ENCODE data around the gene PAX8.

DNA sequence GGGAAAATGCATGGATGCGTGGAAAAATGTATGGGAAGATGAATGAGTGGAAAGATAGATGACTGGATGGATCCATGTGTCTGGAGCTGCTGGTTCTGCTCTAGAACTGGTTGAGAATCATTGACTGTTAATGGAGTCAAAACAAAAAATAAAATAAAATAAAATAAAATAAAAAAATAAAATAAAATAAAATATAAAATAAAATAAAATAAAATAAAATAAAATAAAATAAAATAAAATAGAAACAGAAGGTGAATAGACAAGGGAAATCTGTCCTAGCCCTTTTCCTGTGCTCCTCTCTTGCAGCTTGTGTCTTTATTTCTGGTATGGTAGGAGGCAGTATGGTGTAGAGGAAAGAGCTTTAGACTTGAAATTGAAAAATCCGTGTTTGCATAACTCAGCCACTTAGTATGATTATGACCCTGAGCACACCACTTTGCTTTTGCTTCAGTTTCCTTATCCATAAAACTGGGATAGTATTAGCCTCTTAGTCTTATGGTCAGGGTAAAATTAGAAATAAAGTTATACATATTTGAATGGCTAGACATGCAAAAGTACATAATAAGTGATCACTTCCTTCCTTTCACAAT, 54.0 kb downstream of the PAX8 start:
- TF ChIP-seq POLR2AphosphoS5 (IDR thresholded peaks at IDR 0.05; ENCODE audit: low read depth) (no peak), EZH2phosphoT487 (IDR thresholded peaks at IDR 0.05; ENCODE audit: unreplicated experiment) (no peak)
- TF ChIP-seq, protein P1, sequence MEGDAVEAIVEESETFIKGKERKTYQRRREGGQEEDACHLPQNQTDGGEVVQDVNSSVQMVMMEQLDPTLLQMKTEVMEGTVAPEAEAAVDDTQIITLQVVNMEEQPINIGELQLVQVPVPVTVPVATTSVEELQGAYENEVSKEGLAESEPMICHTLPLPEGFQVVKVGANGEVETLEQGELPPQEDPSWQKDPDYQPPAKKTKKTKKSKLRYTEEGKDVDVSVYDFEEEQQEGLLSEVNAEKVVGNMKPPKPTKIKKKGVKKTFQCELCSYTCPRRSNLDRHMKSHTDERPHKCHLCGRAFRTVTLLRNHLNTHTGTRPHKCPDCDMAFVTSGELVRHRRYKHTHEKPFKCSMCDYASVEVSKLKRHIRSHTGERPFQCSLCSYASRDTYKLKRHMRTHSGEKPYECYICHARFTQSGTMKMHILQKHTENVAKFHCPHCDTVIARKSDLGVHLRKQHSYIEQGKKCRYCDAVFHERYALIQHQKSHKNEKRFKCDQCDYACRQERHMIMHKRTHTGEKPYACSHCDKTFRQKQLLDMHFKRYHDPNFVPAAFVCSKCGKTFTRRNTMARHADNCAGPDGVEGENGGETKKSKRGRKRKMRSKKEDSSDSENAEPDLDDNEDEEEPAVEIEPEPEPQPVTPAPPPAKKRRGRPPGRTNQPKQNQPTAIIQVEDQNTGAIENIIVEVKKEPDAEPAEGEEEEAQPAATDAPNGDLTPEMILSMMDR (conservative IDR thresholded peaks at IDR 0.05; ENCODE audit: low read depth in 2 of 2): no peak

All from GM23338 (cell line).